ENCODE data around the gene ZNF292. TPM values are rescaled to one million over a fixed set of nuclear protein-coding genes. Genes with fewer than 3 reads are reported as not detected.

The ZNF292 gene
- 28.2 TPM for total RNA-seq
- long read RNA-seq, full-length matches to known transcripts, result 1 of 6 reads
- long read RNA-seq, partial matches to known transcripts, result 2 of 6 reads
- long read RNA-seq, other reads (novel, unspliced or antisense), result 3 of 6 reads

GRCh38 chr6:87154993-87155841 is at the start of gene ZNF292:
Gene ZNF292 (plus strand): TSS chr6:87155565. CDS start chr6:87155592, 27 bp downstream.
- Histone ChIP-seq H3K4me1 (peaks cover 86% of the 10 kb centered on the region), H3K4me3 (peak within 1 kb of the TSS; percentile 82)

GRCh38 chr6:87105823-87106222 is 49.5 kb upstream of the ZNF292 start:
- no peaks in the 10 kb centered on the region for H3K36me3 ChIP-seq
- peaks cover 5% of the 10 kb centered on the region for H3K4me1 ChIP-seq
- no peak overlapping the region for H3K27ac ChIP-seq (replicated peaks)
- intact Hi-C loops (cut with micrococcal nuclease), result no loop called here
- no peak overlapping the region for H3K4me3 ChIP-seq
- TF ChIP-seq CTCF (IDR thresholded peaks at IDR 0.05; ENCODE audit: borderline replicate concordance), result no peak
- H3K27me3 ChIP-seq (ENCODE audit: low read depth), result no peaks in the 10 kb centered on the region
- H3K9me3 ChIP-seq (replicated peaks), result no peaks in the 10 kb centered on the region
- no peak for DNase-seq

More at GRCh38 chr6:87154993-87155841, at the start of gene ZNF292:
- peak within 1 kb of the TSS; percentile 95 for H3K27ac ChIP-seq (replicated peaks)
- H3K9me3 ChIP-seq (replicated peaks), result no peaks in the 10 kb centered on the region
- no peaks in the 10 kb centered on the region for H3K27me3 ChIP-seq (ENCODE audit: low read depth)
- H3K36me3 ChIP-seq, result no peaks in the 10 kb centered on the region
- intact Hi-C loops (cut with micrococcal nuclease), result loop anchor here (10.0 kb wide), 1 partner anchor 60 kb away; no protein-coding TSS in a partner anchor
- peak; percentile 95 for DNase-seq
- TF ChIP-seq CTCF (IDR thresholded peaks at IDR 0.05; ENCODE audit: borderline replicate concordance), result peak; percentile 6

- Histone ChIP-seq H3K36me3 (no peaks in the 10 kb centered on the region), H3K4me1 (no peaks in the 10 kb centered on the region), H3K9me3 (replicated peaks) (no peaks in the 10 kb centered on the region), H3K27me3 (ENCODE audit: low read depth) (no peaks in the 10 kb centered on the region), H3K4me3 (no peak overlapping the region), H3K27ac (replicated peaks) (no peak overlapping the region)
- no peak for TF ChIP-seq CTCF (IDR thresholded peaks at IDR 0.05; ENCODE audit: borderline replicate concordance)
- no peak for DNase-seq
- intact Hi-C loops (cut with micrococcal nuclease), result no loop called here
These were observed 44.7 kb upstream of the ZNF292 start for GRCh38 chr6:87110636-87111035.

- H3K9me3 ChIP-seq (replicated peaks), result no peaks in the 10 kb centered on the region
- H3K36me3 ChIP-seq, result no peaks in the 10 kb centered on the region
- H3K27me3 ChIP-seq (ENCODE audit: low read depth), result no peaks in the 10 kb centered on the region
- intact Hi-C loops (cut with micrococcal nuclease), result no loop called here
- H3K27ac ChIP-seq (replicated peaks), result no peak overlapping the region
- DNase-seq, result no peak
- no peaks in the 10 kb centered on the region for H3K4me1 ChIP-seq
- no peak overlapping the region for H3K4me3 ChIP-seq
- TF ChIP-seq CTCF (IDR thresholded peaks at IDR 0.05; ENCODE audit: borderline replicate concordance), result no peak
These were observed 39.8 kb upstream of the ZNF292 start for GRCh38 chr6:87115402-87116135.

GRCh38 chr6:87116922-87117321 is 38.4 kb upstream of the ZNF292 start:
- intact Hi-C loops (cut with micrococcal nuclease), result no loop called here
- Histone ChIP-seq H3K9me3 (replicated peaks) (no peaks in the 10 kb centered on the region), H3K36me3 (no peaks in the 10 kb centered on the region), H3K4me1 (no peaks in the 10 kb centered on the region), H3K4me3 (no peak overlapping the region), H3K27ac (replicated peaks) (no peak overlapping the region), H3K27me3 (ENCODE audit: low read depth) (peaks cover 3% of the 10 kb centered on the region)
- DNase-seq, result no peak
- no peak for TF ChIP-seq CTCF (IDR thresholded peaks at IDR 0.05; ENCODE audit: borderline replicate concordance)
